RWPE2 (cell line): Measurements from ENCODE around the gene FAM200B.

ENCODE experiments used
- ATAC-seq: fragments of 200-7000 bp; cut with Tn5 transposase; 3 replicates; pipeline ENCODE4 v1.9.1; 2021; ENCODE audit warnings: low read depth
- DNase-seq: peaks from one replicate; pipeline ENCODE4 v3.0.0-alpha.2; 2020; ENCODE audit warnings: low spot score
- H3K27ac ChIP-seq: fragments of 450-650 bp; 2 replicates; pipeline ENCODE4 v1.5.1; 2017; ENCODE audit warnings: mild to moderate bottlenecking; ENCODE audit not compliant: poor library complexity, severe bottlenecking
- H3K27me3 ChIP-seq: fragments of 250-450 bp; sonication (Bioruptor Pico); 2 replicates; pipeline ENCODE4 v1.5.1; 2021; ENCODE audit warnings: mild to moderate bottlenecking, moderate library complexity; ENCODE audit not compliant: insufficient read depth, poor library complexity, severe bottlenecking
- H3K36me3 ChIP-seq: fragments of 250-450 bp; sonication (Bioruptor Pico); 2 replicates; pipeline ENCODE4 v1.5.1; 2020; ENCODE audit warnings: low read depth, mild to moderate bottlenecking, moderate library complexity
- H3K4me1 ChIP-seq: fragments of 250-450 bp; sonication (Bioruptor Pico); 2 replicates; pipeline ENCODE4 v1.5.1; 2021; ENCODE audit warnings: mild to moderate bottlenecking, moderate library complexity; ENCODE audit not compliant: insufficient read depth, poor library complexity, severe bottlenecking
- H3K4me3 ChIP-seq: fragments of 250-450 bp; sonication (Bioruptor Pico); 2 replicates; pipeline ENCODE4 v1.5.1; 2021; ENCODE audit warnings: mild to moderate bottlenecking, moderate library complexity; ENCODE audit not compliant: severe bottlenecking
- H3K9me3 ChIP-seq: fragments of 250-450 bp; sonication (Bioruptor Pico); 2 replicates; pipeline ENCODE4 v1.5.1; 2021; ENCODE audit warnings: mild to moderate bottlenecking, moderate library complexity; ENCODE audit not compliant: severe bottlenecking
- TF ChIP-seq, protein P1 (sequence below): fragments of 450-650 bp; IDR thresholded peaks from one replicate; pipeline ENCODE4 v1.5.1; 2017; ENCODE audit warnings: mild to moderate bottlenecking, moderate library complexity; ENCODE audit not compliant: poor library complexity, severe bottlenecking

The FAM200B gene

DNA sequence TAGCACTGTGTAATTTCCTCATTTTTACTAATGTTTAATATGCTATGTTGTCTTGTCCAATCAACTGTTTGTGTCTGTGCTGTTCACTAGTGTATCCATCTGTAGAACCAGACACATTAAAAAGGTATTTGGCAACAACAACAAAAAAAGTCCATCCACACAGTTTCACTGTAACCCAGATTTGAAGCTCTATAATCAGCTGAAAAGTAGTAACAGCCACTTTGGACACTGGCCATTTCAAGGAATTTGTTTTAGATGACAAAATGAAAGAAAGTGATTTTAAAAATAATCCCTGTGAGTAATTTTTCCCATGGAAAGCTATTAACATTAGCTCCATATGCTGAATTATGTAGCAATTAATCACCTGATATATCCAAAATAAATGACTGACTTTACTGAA is 24.3 kb upstream of the FAM200B start:
- TF ChIP-seq, protein P1, sequence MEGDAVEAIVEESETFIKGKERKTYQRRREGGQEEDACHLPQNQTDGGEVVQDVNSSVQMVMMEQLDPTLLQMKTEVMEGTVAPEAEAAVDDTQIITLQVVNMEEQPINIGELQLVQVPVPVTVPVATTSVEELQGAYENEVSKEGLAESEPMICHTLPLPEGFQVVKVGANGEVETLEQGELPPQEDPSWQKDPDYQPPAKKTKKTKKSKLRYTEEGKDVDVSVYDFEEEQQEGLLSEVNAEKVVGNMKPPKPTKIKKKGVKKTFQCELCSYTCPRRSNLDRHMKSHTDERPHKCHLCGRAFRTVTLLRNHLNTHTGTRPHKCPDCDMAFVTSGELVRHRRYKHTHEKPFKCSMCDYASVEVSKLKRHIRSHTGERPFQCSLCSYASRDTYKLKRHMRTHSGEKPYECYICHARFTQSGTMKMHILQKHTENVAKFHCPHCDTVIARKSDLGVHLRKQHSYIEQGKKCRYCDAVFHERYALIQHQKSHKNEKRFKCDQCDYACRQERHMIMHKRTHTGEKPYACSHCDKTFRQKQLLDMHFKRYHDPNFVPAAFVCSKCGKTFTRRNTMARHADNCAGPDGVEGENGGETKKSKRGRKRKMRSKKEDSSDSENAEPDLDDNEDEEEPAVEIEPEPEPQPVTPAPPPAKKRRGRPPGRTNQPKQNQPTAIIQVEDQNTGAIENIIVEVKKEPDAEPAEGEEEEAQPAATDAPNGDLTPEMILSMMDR: no peak
- Histone ChIP-seq H3K27ac (peak overlapping the region; percentile 76), H3K36me3 (peaks cover 28% of the 10 kb centered on the region), H3K27me3 (no peaks in the 10 kb centered on the region), H3K4me3 (no peak overlapping the region), H3K4me1 (peaks cover 22% of the 10 kb centered on the region), H3K9me3 (no peaks in the 10 kb centered on the region)
- ATAC-seq (no peak), DNase-seq (no peak)

DNA sequence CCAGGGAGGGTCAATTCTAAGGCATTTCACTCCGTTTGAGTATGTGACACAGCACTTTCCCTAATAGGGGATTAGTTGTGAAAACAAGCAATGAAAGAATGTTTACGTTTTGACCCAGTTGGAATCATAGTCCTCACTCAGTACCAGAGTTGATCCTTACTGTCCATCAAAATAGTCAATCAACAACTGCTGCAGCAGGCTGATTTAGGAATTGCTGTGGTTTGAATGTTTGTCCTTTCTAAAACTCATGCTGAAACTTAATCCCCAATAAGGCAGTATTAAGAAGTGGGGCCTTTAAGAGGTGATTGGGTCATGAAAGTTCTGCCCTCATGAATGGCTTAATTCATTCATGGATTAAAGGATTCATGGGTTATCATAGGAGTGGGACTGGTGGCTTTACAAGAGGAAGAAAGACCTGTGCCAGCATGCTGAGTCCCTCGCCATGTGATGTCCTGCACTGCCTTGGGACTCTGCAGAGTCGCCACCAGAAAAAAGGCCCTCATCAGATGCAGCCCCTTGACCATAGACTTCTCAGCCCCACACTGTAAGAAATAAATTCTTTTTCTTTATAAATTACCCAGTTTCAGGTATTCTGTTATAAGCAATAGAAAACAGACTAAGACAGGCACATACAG is 23.4 kb upstream of the FAM200B start:
- H3K4me3 ChIP-seq: no peak overlapping the region
- no peaks in the 10 kb centered on the region for H3K27me3 ChIP-seq
- H3K9me3 ChIP-seq: no peaks in the 10 kb centered on the region
- H3K36me3 ChIP-seq: peaks cover 29% of the 10 kb centered on the region
- ATAC-seq: no peak
- H3K27ac ChIP-seq: peak overlapping the region; percentile 76
- H3K4me1 ChIP-seq: peaks cover 16% of the 10 kb centered on the region
- DNase-seq: no peak
- TF ChIP-seq, protein P1: no peak

- TF ChIP-seq, protein P1: no peak
- no peaks in the 10 kb centered on the region for H3K9me3 ChIP-seq
- no peak overlapping the region for H3K4me3 ChIP-seq
- peaks cover 16% of the 10 kb centered on the region for H3K4me1 ChIP-seq
- H3K27ac ChIP-seq: peak overlapping the region; percentile 41
- ATAC-seq (no peak), DNase-seq (no peak)
- H3K27me3 ChIP-seq: no peaks in the 10 kb centered on the region
- H3K36me3 ChIP-seq: peaks cover 32% of the 10 kb centered on the region
These were observed 22.8 kb upstream of the FAM200B start for GRCh38 chr4:15658781-15659180.

- no peak for DNase-seq
- no peak for ATAC-seq
- TF ChIP-seq, protein P1: no peak
These were observed 21.7 kb upstream of the FAM200B start for GRCh38 chr4:15659768-15660570.

More at GRCh38 chr4:15659768-15660570, 21.7 kb upstream of the FAM200B start:
- Histone ChIP-seq H3K4me3 (no peak overlapping the region), H3K9me3 (no peaks in the 10 kb centered on the region), H3K27ac (peak overlapping the region; percentile 41), H3K27me3 (no peaks in the 10 kb centered on the region), H3K4me1 (peaks cover 17% of the 10 kb centered on the region), H3K36me3 (peaks cover 36% of the 10 kb centered on the region)
